GM23338 (cell line): Measurements from ENCODE around the gene TSPAN12. TPM values are rescaled to one million over a fixed set of nuclear protein-coding genes. Genes with fewer than 3 reads are reported as not detected.

Source experiments
- ATAC-seq: fragments of 200-7000 bp; cut with Tn5 transposase; 3 replicates; pipeline ENCODE4 v1.9.1; 2020
- DNase-seq: peaks from one replicate; pipeline ENCODE4 v3.0.0-alpha.2; 2015; ENCODE audit warnings: low spot score
- H2AFZ ChIP-seq: fragments of 200-600 bp; sonication (generic); 2 replicates; pipeline ENCODE4 v1.8.0; 2016; ENCODE audit warnings: antibody characterized with exemption, mild to moderate bottlenecking, moderate library complexity
- H3F3A ChIP-seq: fragments of 200-600 bp; sonication (generic); replicated peaks from 2 replicates; pipeline ENCODE4 v1.8.0; 2017; ENCODE audit warnings: antibody characterized with exemption, mixed run types, low read depth
- H3K27ac ChIP-seq: fragments of 200-600 bp; sonication (generic); 2 replicates; pipeline ENCODE4 v1.6.1; 2016; ENCODE audit warnings: low read depth
- H3K27me3 ChIP-seq: fragments of 200-600 bp; sonication (generic); 2 replicates; pipeline ENCODE4 v1.8.0; 2016; ENCODE audit warnings: mild to moderate bottlenecking, mixed run types, moderate library complexity; ENCODE audit not compliant: insufficient read depth
- H3K36me3 ChIP-seq: fragments of 200-600 bp; sonication (generic); 2 replicates; pipeline ENCODE4 v1.8.0; 2016; ENCODE audit warnings: mild to moderate bottlenecking; ENCODE audit not compliant: insufficient read depth
- H3K4me1 ChIP-seq: fragments of 200-600 bp; sonication (generic); 2 replicates; pipeline ENCODE4 v1.8.0; 2016; ENCODE audit warnings: mild to moderate bottlenecking, moderate library complexity; ENCODE audit not compliant: insufficient read depth
- H3K4me2 ChIP-seq: fragments of 200-600 bp; sonication (generic); 2 replicates; pipeline ENCODE4 v1.7.1; 2017; ENCODE audit warnings: mixed run types
- H3K4me3 ChIP-seq: fragments of 200-600 bp; sonication (generic); 2 replicates; pipeline ENCODE4 v1.6.1; 2016; ENCODE audit warnings: mixed run types
- H3K79me2 ChIP-seq: fragments of 200-600 bp; sonication (generic); replicated peaks from 2 replicates; pipeline ENCODE4 v1.8.0; 2017; ENCODE audit warnings: mild to moderate bottlenecking; ENCODE audit not compliant: insufficient read depth
- H3K9me2 ChIP-seq: fragments of 200-600 bp; sonication (generic); 2 replicates; pipeline ENCODE4 v1.8.0; 2017; ENCODE audit not compliant: insufficient read depth
- H4K20me1 ChIP-seq: fragments of 200-600 bp; sonication (generic); replicated peaks from 2 replicates; pipeline ENCODE4 v1.8.0; 2017; ENCODE audit warnings: mild to moderate bottlenecking; ENCODE audit not compliant: insufficient read depth
- H3K27ac Mint-ChIP-seq: 2 replicates; pipeline ENCODE4 v1.8.0; 2020; ENCODE audit warnings: inconsistent platforms, mild to moderate bottlenecking, moderate library complexity, mixed read lengths
- H3K27me3 Mint-ChIP-seq: 3 replicates; pipeline ENCODE4 v1.8.0; 2022; ENCODE audit warnings: low read depth, mild to moderate bottlenecking, moderate library complexity, mixed read lengths, inconsistent platforms; ENCODE audit not compliant: insufficient read depth, poor library complexity
- H3K36me3 Mint-ChIP-seq: 3 replicates; pipeline ENCODE4 v1.8.0; 2021; ENCODE audit warnings: low read depth, mild to moderate bottlenecking, inconsistent platforms, moderate library complexity, mixed read lengths
- H3K4me1 Mint-ChIP-seq: 3 replicates; pipeline ENCODE4 v1.8.0; 2020; ENCODE audit warnings: mild to moderate bottlenecking, inconsistent platforms, mixed read lengths
- H3K4me3 Mint-ChIP-seq: 3 replicates; pipeline ENCODE4 v1.8.0; 2021; ENCODE audit warnings: moderate library complexity, mild to moderate bottlenecking, inconsistent platforms, mixed read lengths
- H3K9me3 Mint-ChIP-seq: 3 replicates; pipeline ENCODE4 v1.8.0; 2020; ENCODE audit warnings: moderate library complexity, mild to moderate bottlenecking, inconsistent platforms, mixed read lengths
- CREB1 ChIP-seq: fragments of 250-450 bp; sonication (Bioruptor Pico); IDR thresholded peaks from 2 replicates; pipeline ENCODE4 v1.5.0; 2020; ENCODE audit warnings: low read depth, mild to moderate bottlenecking, moderate library complexity
- CTCF ChIP-seq, 2 experiments: fragments of 200-600 bp in 1 of 2; sonication (generic) in 1 of 2; conservative IDR thresholded peaks; 2 replicates each; pipeline versions ENCODE4 v1.5.1 to v1.6.1; 2016 to 2017; ENCODE audit warnings: antibody characterized with exemption in 2 of 2, low read depth in 2 of 2, mild to moderate bottlenecking in 2 of 2, moderate library complexity in 1 of 2
- ETS1 ChIP-seq: IDR thresholded peaks from 2 replicates; pipeline ENCODE4 v1.6.1; 2016; ENCODE audit warnings: antibody characterized with exemption
- EZH2phosphoT487 ChIP-seq: fragments of 200-600 bp; sonication (generic); IDR thresholded peaks from one replicate; pipeline ENCODE4 v1.8.1; 2018; ENCODE audit warnings: antibody characterized with exemption; ENCODE audit not compliant: unreplicated experiment
- JUNB ChIP-seq: IDR thresholded peaks from one replicate; pipeline ENCODE4 v1.6.1; 2016; ENCODE audit warnings: antibody characterized with exemption; ENCODE audit not compliant: unreplicated experiment
- NANOG ChIP-seq: IDR thresholded peaks from 2 replicates; pipeline ENCODE4 v1.6.1; 2016; ENCODE audit warnings: antibody characterized with exemption, borderline replicate concordance
- POLR2AphosphoS5 ChIP-seq: IDR thresholded peaks from 2 replicates; pipeline ENCODE4 v1.6.1; 2016; ENCODE audit warnings: antibody characterized with exemption, low read depth
- ZNF114 ChIP-seq: fragments of 250-450 bp; sonication (Bioruptor Pico); IDR thresholded peaks from 2 replicates; pipeline ENCODE4 v1.5.0; 2020; ENCODE audit warnings: mild to moderate bottlenecking, moderate library complexity
- ZNF462 ChIP-seq: fragments of 250-450 bp; sonication (Bioruptor Pico); IDR thresholded peaks from 2 replicates; pipeline ENCODE4 v1.5.0; 2020; ENCODE audit warnings: mild to moderate bottlenecking, moderate library complexity
- polyA plus RNA-seq: library from polyadenylated mRNA; unstranded; fragments of >200 nt; fragmentation: Nextera tagmentation; extraction: Ambion mirVana; gene quantifications from 2 replicates; pipeline ENCODE4 v1.2.1, GENCODE V29; 2016
- total RNA-seq: library from RNA; depleted of rRNA; stranded (reverse); fragments of >200 nt; shearing (Covaris generic); gene quantifications from 2 replicates; pipeline ENCODE4 v1.2.3, GENCODE V29; 2014

TSPAN12 gene
- total and polyA plus RNA-seq, 2 experiments from 2014 or later = 9.7 to 11.7 TPM

DNA sequence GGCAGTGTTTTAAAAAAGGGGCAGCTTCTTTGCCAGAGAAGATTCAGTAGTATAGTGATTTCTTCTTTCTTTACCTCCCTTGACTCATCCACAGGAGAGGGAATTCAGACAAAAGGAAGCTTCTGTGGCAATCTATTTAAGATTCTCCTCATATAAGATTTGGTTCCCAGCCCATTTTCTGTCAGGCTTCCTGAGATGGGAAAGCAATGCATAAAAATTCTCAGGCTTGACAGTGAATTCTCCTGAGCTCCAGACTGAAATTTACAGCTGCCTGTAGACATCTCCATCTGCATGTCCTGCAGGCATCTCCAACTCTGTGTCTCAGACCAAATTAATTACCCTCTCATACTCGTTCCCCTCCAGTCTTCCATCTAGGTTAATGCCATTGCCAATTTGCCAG lies 72.8 kb downstream of the TSPAN12 start:
- Mint-ChIP-seq H3K27me3 (peaks cover 4% of the 10 kb centered on the region), H3K9me3 (no peaks in the 10 kb centered on the region), H3K27ac (no peak overlapping the region), H3K4me3 (no peak overlapping the region), H3K4me1 (peaks cover 18% of the 10 kb centered on the region), H3K36me3 (no peaks in the 10 kb centered on the region)
- H3F3A ChIP-seq = no peaks in the 10 kb centered on the region
- peaks cover 10% of the 10 kb centered on the region; the same call in 1 of the 2 replicates for H3K4me1 ChIP-seq
- no peaks in the 10 kb centered on the region for H3K79me2 ChIP-seq
- no peaks in the 10 kb centered on the region for H3K27me3 ChIP-seq
- no peaks in the 10 kb centered on the region for H4K20me1 ChIP-seq
- DNase-seq (no peak), ATAC-seq (no peak)
- H3K9me2 ChIP-seq = peaks cover 8% of the 10 kb centered on the region
- TF ChIP-seq JUNB = no peak
- no peak for TF ChIP-seq ZNF114 (CRISPR knock-in tag)
- no peak for TF ChIP-seq CREB1
- no peak for TF ChIP-seq CTCF (conservative IDR thresholded peaks at IDR 0.05; ENCODE audit: low read depth in 2 of 2)
- TF ChIP-seq NANOG = no peak
- TF ChIP-seq EZH2phosphoT487 = no peak
- TF ChIP-seq POLR2AphosphoS5 = no peak
- H3K27ac ChIP-seq = no peak overlapping the region
- H2AFZ ChIP-seq = peak overlapping the region; percentile 49; the same call in 1 of the 2 replicates
- H3K4me2 ChIP-seq = 0 out of 2 replicates have a peak overlapping the region, but pooled peaks have one; percentile 2
- no peaks in the 10 kb centered on the region for H3K36me3 ChIP-seq
- no peak overlapping the region for H3K4me3 ChIP-seq

- Histone ChIP-seq H4K20me1 (no peaks in the 10 kb centered on the region), H3K27me3 (no peaks in the 10 kb centered on the region), H3K79me2 (no peaks in the 10 kb centered on the region), H3K4me3 (no peak overlapping the region), H3K4me2 (no peak overlapping the region), H3K27ac (no peak overlapping the region), H3K4me1 (peaks cover 10% of the 10 kb centered on the region; the same call in 1 of the 2 replicates), H3K9me2 (peaks cover 8% of the 10 kb centered on the region), H2AFZ (no peak overlapping the region), H3K36me3 (no peaks in the 10 kb centered on the region), H3F3A (no peaks in the 10 kb centered on the region)
- Mint-ChIP-seq H3K36me3 (no peaks in the 10 kb centered on the region), H3K27me3 (peaks cover 4% of the 10 kb centered on the region), H3K27ac (no peak overlapping the region), H3K9me3 (no peaks in the 10 kb centered on the region), H3K4me3 (no peak overlapping the region), H3K4me1 (peaks cover 18% of the 10 kb centered on the region)
- ATAC-seq = no peak
- TF ChIP-seq POLR2AphosphoS5 (no peak), ETS1 (no peak), ZNF462 (CRISPR knock-in tag) (no peak), ZNF114 (CRISPR knock-in tag) (no peak)
- DNase-seq = no peak
These were observed 74.2 kb downstream of the TSPAN12 start for GRCh38 chr7:120783721-120784120.
